Ecto neural progenitor cell (in vitro differentiated cells): ENCODE data around the gene TSPOAP1.

Experiments used
- DNase-seq: peaks from one replicate; pipeline ENCODE4 v3.0.0-alpha.2; 2018; ENCODE audit warnings: low spot score

The TSPOAP1 gene

GRCh38 chr17:58328195-58329034 is at the start of gene TSPOAP1:
Gene TSPOAP1, minus strand, starts transcription at chr17:58328795. Its CDS starts 875 bp downstream, at chr17:58327920.
- DNase-seq = peak; percentile 94

- DNase-seq = peak; percentile 25
Observed at GRCh38 chr17:58377661-58378060, 49.1 kb upstream of the TSPOAP1 start.

- DNase-seq = peak; percentile 45
Observed at GRCh38 chr17:58377093-58377601, 48.6 kb upstream of the TSPOAP1 start.

- peak; percentile 33 for DNase-seq
Observed at GRCh38 chr17:58376472-58377000, 47.9 kb upstream of the TSPOAP1 start.

GRCh38 chr17:58375811-58376210 is 47.2 kb upstream of the TSPOAP1 start:
- peak; percentile 46 for DNase-seq

- no peak for DNase-seq
Observed at GRCh38 chr17:58375256-58375655, 46.7 kb upstream of the TSPOAP1 start.

- no peak for DNase-seq
Observed at GRCh38 chr17:58373923-58374322, 45.3 kb upstream of the TSPOAP1 start.

GRCh38 chr17:58373003-58373402 is 44.4 kb upstream of the TSPOAP1 start:
- DNase-seq = no peak

GRCh38 chr17:58371300-58371950 is 42.8 kb upstream of the TSPOAP1 start:
- DNase-seq = no peak

- no peak for DNase-seq
Observed at GRCh38 chr17:58370716-58371115, 42.1 kb upstream of the TSPOAP1 start.

- no peak for DNase-seq
Observed at GRCh38 chr17:58370309-58370708, 41.7 kb upstream of the TSPOAP1 start.

GRCh38 chr17:58369214-58370031 is 40.8 kb upstream of the TSPOAP1 start:
- no peak for DNase-seq

GRCh38 chr17:58368860-58369213 is 40.2 kb upstream of the TSPOAP1 start:
- DNase-seq = no peak

- DNase-seq = no peak
Observed at GRCh38 chr17:58367461-58367860, 38.9 kb upstream of the TSPOAP1 start.

- DNase-seq = no peak
Observed at GRCh38 chr17:58365980-58366595, 37.5 kb upstream of the TSPOAP1 start.

GRCh38 chr17:58365185-58365979 is 36.8 kb upstream of the TSPOAP1 start:
- no peak for DNase-seq

- DNase-seq = peak; percentile 69
Observed at GRCh38 chr17:58364270-58364942, 35.8 kb upstream of the TSPOAP1 start.

- DNase-seq = no peak
Observed at GRCh38 chr17:58363457-58364185, 35.0 kb upstream of the TSPOAP1 start.

GRCh38 chr17:58362368-58363014 is 33.9 kb upstream of the TSPOAP1 start:
- no peak for DNase-seq
